Fibroblast of the aortic adventitia (primary cell): ENCODE results near the gene PRF1. TPM values are rescaled to one million over a fixed set of nuclear protein-coding genes. Genes with fewer than 3 reads are reported as not detected.

Experiments used
- DNase-seq: peaks from one replicate; pipeline ENCODE4 v3.0.0-alpha.2; 2010; ENCODE audit warnings: low read depth
- H3K4me3 ChIP-seq: 2 replicates; pipeline ENCODE4 v1.5.1; 2011; ENCODE audit warnings: low read depth, mild to moderate bottlenecking, control low read depth, low read length, moderate library complexity
- CTCF ChIP-seq: IDR thresholded peaks from 2 replicates; pipeline ENCODE4 v1.5.1; 2011; ENCODE audit warnings: mild to moderate bottlenecking, low read length, control low read depth, inconsistent platforms; ENCODE audit not compliant: insufficient read depth
- total RNA-seq: library from RNA; depleted of rRNA; stranded (reverse); fragments of >200 nt; gene quantifications from 2 replicates; pipeline ENCODE4 v1.2.3, GENCODE V29; 2012; ENCODE audit warnings: low replicate concordance

Gene PRF1
- total RNA-seq, 1 donor = not detected

DNA sequence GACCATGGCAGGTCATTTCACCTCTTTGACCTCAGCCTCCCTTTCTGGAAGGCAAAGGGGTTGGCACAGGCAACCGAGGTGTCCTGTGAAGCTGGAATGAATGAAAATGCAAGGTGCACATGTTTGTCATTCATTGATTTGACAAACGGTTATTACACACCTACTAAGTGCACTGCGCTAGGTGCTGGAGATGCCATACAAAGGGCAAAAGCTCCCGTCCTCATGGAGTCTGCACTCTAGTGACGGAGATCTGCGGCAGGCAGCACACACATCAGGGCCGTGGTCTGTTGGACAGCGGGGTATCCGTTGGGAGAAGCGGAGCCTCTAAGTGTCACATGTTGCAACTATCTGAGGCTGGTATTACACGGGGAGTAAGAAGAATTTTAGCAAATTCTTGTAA, 44.2 kb downstream of the PRF1 start:
- TF ChIP-seq CTCF = no peak
- H3K4me3 ChIP-seq = no peak overlapping the region
- DNase-seq = no peak

DNA sequence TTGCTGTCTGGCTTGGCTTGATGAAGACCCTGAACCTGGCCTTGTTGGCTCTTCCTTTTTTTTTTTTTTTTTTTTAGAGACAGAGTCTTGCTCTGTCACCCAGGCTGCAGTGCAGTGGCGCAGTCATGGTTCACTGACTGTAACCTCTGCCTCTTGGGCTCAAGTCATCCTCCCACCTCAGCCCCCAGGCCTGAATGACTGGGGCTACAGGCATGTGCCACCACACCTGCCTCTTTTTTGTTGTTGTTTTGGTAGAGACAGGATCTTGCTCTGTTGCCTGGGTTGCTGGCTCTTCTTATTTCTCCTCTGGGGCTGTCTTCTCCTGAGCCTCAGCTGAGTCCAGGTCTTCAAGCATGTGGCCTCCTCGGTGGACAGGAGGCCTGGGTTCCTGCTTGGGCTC, 44.7 kb downstream of the PRF1 start:
- no peak for TF ChIP-seq CTCF

DNA sequence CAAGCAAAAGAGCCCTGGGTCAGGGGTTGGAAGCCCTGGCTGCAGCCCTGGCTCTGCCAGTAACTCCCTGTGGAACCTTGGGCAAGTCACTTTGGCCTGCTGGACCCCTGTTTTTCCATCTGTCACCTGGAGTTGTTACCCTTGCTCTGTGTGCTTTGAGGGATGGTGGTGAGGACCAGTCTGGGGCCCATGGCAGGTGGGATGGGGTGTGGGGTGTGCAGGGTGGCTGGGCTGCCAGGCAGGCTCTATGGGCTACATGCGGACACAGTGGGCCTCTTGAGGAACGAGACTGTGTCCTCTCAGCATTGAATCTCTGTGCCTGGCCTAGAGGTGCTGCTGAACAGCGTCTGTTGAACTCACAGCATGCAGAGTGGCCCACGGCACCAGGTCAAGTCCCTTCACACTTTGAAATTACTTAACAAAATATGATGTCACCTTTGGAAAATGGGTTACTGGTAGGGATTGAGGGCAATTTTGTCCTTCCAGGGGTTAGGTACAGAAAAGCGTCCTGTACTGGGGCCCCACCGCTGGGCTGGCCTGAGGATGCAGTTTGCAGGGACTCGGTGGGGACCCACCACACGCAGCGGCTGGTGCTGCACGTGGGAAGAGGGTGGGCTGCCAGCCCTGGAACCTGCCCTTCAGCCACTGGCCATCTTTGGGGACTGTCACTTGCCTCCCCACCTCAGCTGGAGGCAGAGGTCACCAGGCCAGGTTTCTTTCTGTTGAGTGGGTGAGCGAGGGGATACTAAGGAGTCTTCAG, 45.3 kb downstream of the PRF1 start:
- no peak for TF ChIP-seq CTCF
- H3K4me3 ChIP-seq = no peak overlapping the region
- DNase-seq = no peak

More for the DNA sequence above, 44.7 kb downstream of the PRF1 start:
- no peak overlapping the region for H3K4me3 ChIP-seq
- no peak for DNase-seq

DNA sequence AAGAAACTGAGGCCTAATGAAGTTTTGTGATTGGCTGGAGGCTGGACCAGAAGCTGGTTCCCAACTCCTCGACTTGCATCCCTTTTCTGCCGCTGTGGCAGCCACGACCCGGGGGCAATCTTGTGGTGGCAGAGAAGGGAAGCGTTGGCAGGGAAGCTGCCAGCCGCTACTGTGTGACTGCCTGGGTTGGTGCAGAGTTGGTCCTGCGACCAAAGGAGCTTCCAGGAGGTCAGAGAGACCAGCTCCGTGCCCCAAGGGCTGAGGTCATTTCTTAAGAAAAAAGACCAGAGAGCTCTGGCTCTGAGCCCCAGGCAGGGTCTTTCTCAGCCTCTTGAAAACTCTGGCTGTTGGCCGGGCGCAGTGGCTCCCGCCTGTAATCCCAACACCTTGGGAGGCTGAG, 47.2 kb downstream of the PRF1 start:
- DNase-seq = no peak
- no peak overlapping the region for H3K4me3 ChIP-seq
- TF ChIP-seq CTCF = no peak

- no peak overlapping the region for H3K4me3 ChIP-seq
- no peak for TF ChIP-seq CTCF
- peak; percentile 13 for DNase-seq
Observed at GRCh38 chr10:70552586-70552985, 50.0 kb downstream of the PRF1 start.

DNA sequence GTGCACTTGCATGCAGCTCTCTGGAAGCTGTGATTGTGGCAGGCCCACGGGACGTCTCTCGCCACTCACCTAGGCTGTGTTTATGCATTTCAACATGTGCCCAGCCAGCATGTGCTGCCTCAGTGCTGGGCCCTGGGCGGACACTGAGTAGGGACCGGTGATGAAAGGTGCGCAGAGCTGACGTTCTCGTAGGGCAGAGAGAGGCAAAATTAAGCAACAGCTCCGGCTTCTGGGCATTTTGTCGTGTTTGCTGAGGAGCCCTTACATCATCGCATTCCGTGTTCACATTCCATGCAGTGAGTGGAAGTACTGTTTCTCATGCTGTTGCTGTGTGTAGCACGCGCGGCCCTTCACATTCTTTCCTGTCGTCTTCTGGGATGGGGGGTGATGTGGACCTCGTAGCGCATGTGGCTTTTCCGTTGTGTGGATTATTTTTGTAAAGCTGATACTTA, 50.5 kb downstream of the PRF1 start:
- no peak for TF ChIP-seq CTCF
- peak; percentile 93 for DNase-seq
- no peak overlapping the region for H3K4me3 ChIP-seq

DNA sequence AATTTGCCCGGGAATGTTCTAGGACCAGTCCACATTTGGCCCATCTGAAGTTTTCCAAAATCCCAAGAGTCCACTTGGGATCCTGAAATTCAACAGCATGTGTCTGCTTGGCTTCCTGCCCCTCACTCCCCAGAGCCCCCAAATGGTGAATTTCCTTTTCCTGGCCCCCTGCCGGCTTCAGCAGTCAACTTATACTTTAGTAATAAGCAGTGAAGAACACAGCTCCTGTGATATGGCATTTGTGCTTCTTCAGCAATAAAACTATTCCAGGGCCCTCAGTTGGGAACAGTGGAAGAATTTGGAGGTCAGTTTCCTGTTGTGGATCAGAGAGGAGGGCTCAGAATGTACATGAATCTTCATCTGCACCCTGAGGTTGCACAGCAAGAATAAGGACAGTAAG, 51.1 kb downstream of the PRF1 start:
- no peak overlapping the region for H3K4me3 ChIP-seq
- DNase-seq = no peak
- no peak for TF ChIP-seq CTCF
